Measurements from ENCODE around the gene TPSD1.
"Not testable (repeated sequence)": the region's sequence is repeated elsewhere in the genome, so short reads cannot be mapped to it uniquely, and the experiment has no call there.

Gene TPSD1

DNA sequence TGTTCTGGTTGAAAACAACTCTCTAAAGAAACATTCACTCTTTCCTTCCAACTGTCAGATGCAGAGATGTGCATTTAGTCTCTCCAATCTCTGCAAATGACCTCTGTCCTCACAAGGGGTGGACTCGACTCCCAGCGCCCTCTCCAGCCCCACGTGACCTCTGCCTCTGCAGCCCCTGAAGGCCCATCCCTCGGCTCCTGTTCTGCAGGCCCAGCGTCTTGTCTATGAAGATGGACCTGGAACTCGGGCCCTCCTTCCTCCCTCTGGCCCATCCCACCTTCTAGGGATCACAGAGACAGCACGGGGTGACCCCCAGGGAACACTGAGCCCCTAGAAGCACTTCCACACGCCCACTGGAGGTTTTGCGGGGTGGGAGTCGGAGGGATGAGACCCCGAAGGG is 12.5 kb upstream of the TPSD1 start:
- H2BK15ac ChIP-seq (ENCODE audit: low read depth, poor library complexity, severe bottlenecking); H2AFZ ChIP-seq (ENCODE audit: low read depth, low read length); H3K36me3 ChIP-seq (ENCODE audit: control insufficient read depth in 1 of 2, insufficient read depth in 2 of 2, low read depth in 1 of 2, low read length in 2 of 2); H3K14ac ChIP-seq (ENCODE audit: low read length in 2 of 2); H3K9me3 ChIP-seq (ENCODE audit: control insufficient read depth, low read length); H3K4me2 ChIP-seq (ENCODE audit: low read length, poor library complexity, severe bottlenecking); H3K9ac ChIP-seq (ENCODE audit: low read length); DNase-seq; H3K4me3 ChIP-seq (ENCODE audit: insufficient read depth in 1 of 2, low read depth in 1 of 2, low read length in 2 of 2); H2BK12ac ChIP-seq (ENCODE audit: low read length in 2 of 2); H3K4me1 ChIP-seq (ENCODE audit: control insufficient read depth, insufficient read depth, low read depth, low read length); H2BK5ac ChIP-seq (ENCODE audit: low read depth, low read length, poor library complexity, severe bottlenecking); H3K79me1 ChIP-seq (replicated peaks; ENCODE audit: low read length, poor library complexity, severe bottlenecking); H4K91ac ChIP-seq (ENCODE audit: low read length); H3K27ac ChIP-seq (ENCODE audit: low read length, poor library complexity, severe bottlenecking); H4K8ac ChIP-seq (ENCODE audit: low read length); H2BK120ac ChIP-seq (ENCODE audit: low read depth, low read length); H2AK5ac ChIP-seq (ENCODE audit: low read length, severe bottlenecking); H3K4ac ChIP-seq (ENCODE audit: low read depth in 1 of 2, low read length in 2 of 2); H3K23ac ChIP-seq (ENCODE audit: low read length in 2 of 2); H3K18ac ChIP-seq (ENCODE audit: low read depth in 1 of 2, low read length in 2 of 2): not testable (repeated sequence)
- 55% methylated on average over 4 of the region's 11 CpGs for WGBS
- H3K27me3 ChIP-seq (ENCODE audit: control insufficient read depth in 1 of 2, insufficient read depth in 1 of 2, low read length in 2 of 2) = peaks cover 9 to 39% of the 10 kb centered on the region in 2 experiments

DNA sequence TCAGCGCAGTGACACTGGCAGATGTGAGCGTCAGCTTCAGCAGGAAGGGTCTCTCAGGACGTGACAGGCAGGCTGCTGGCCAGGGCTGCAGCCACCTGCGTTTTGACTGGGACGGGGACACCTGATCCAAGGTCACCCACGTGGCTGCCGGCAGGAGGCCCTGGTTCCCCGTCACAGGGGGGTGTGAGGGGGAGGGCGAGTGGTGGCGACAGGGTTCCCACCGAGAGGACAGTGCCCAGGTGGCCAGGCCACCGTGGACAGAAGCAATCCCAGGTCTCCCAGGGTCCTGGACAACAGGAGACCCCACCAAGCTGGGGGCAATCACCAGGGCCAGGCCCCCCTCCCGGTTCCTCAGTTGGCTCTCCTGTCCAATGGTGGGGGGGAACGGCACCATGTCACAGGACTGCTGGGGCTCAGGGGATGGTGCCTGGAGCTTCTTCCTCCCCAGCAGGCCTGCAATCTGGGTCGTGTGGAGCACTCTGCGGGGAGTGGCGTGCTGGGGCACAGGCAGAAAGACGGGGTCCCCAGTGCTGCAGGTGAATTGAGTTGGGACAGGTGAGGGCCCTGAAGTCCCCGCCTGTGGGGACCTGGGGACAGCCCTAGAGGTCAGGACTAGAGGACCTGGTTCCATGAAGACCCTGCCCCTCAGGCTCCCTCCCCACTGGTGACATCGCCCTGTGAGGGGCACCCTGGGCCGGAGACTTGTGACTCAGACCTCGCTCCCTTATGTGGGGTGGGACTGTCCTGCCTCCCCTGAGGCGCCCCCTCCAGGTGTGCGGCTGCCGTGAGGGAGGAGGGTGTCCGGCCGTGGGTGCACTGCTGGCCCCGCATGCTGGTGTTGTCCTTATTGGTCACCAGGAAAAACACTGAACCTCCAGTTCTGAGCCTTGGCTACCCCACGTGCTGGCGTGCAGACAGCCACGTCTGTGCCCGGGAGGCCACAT is 11.7 kb upstream of the TPSD1 start:
- H2AFZ ChIP-seq (ENCODE audit: low read depth, low read length); H3K9ac ChIP-seq (ENCODE audit: low read length); H3K36me3 ChIP-seq (ENCODE audit: control insufficient read depth in 1 of 2, insufficient read depth in 2 of 2, low read depth in 1 of 2, low read length in 2 of 2); H3K4me1 ChIP-seq (ENCODE audit: control insufficient read depth, insufficient read depth, low read depth, low read length); H3K23ac ChIP-seq (ENCODE audit: low read length in 2 of 2); H3K4ac ChIP-seq (ENCODE audit: low read depth in 1 of 2, low read length in 2 of 2); H2BK5ac ChIP-seq (ENCODE audit: low read depth, low read length, poor library complexity, severe bottlenecking); H2AK5ac ChIP-seq (ENCODE audit: low read length, severe bottlenecking); H3K79me1 ChIP-seq (replicated peaks; ENCODE audit: low read length, poor library complexity, severe bottlenecking); H2BK120ac ChIP-seq (ENCODE audit: low read depth, low read length); H4K91ac ChIP-seq (ENCODE audit: low read length); H3K9me3 ChIP-seq (ENCODE audit: control insufficient read depth, low read length); DNase-seq; H3K18ac ChIP-seq (ENCODE audit: low read depth in 1 of 2, low read length in 2 of 2); H2BK12ac ChIP-seq (ENCODE audit: low read length in 2 of 2); H3K4me2 ChIP-seq (ENCODE audit: low read length, poor library complexity, severe bottlenecking); H3K27ac ChIP-seq (ENCODE audit: low read length, poor library complexity, severe bottlenecking); H2BK15ac ChIP-seq (ENCODE audit: low read depth, poor library complexity, severe bottlenecking); H3K4me3 ChIP-seq (ENCODE audit: insufficient read depth in 1 of 2, low read depth in 1 of 2, low read length in 2 of 2); H4K8ac ChIP-seq (ENCODE audit: low read length); H3K14ac ChIP-seq (ENCODE audit: low read length in 2 of 2): not testable (repeated sequence)
- H3K27me3 ChIP-seq (ENCODE audit: control insufficient read depth in 1 of 2, insufficient read depth in 1 of 2, low read length in 2 of 2) = peaks cover 9 to 34% of the 10 kb centered on the region in 2 experiments
- 75% methylated on average over 23 of the region's 32 CpGs for WGBS

DNA sequence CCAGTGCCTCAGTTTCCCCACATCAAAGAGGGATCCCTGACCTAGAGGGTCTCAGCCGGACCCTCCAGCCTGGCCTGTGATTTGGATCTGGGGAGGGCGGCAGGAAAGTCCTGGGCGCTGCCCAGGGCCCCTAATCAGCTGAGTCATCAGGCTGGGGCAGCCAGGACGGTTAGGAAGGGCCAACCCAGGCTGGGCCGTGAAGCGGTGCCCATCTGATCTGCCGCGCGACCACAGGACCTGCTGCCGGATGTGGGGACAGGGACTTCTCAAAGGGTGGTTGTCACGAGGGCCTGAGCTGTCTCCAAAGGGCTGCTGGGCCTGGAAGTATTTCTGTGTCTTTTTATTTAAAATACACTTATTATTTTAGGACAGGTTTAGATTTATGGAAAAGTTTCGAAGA is 11.0 kb upstream of the TPSD1 start:
- no peaks in the 10 kb centered on the region for H3K36me3 ChIP-seq (ENCODE audit: control insufficient read depth in 1 of 2, insufficient read depth in 2 of 2, low read depth in 1 of 2, low read length in 2 of 2)
- 86% methylated on average over 11 of the region's 12 CpGs for WGBS
- H2AFZ ChIP-seq (ENCODE audit: low read depth, low read length) = no peak overlapping the region
- no peak overlapping the region for H3K23ac ChIP-seq (ENCODE audit: low read length in 2 of 2)
- no peak overlapping the region for H2BK120ac ChIP-seq (ENCODE audit: low read depth, low read length)
- no peak overlapping the region for H3K14ac ChIP-seq (ENCODE audit: low read length in 2 of 2)
- H2AK5ac ChIP-seq (ENCODE audit: low read length, severe bottlenecking) = no peak overlapping the region
- no peak overlapping the region for H3K4ac ChIP-seq (ENCODE audit: low read depth in 1 of 2, low read length in 2 of 2)
- no peak overlapping the region for H3K4me3 ChIP-seq (ENCODE audit: insufficient read depth in 1 of 2, low read depth in 1 of 2, low read length in 2 of 2)
- no peak overlapping the region for H3K9ac ChIP-seq (ENCODE audit: low read length)
- no peak overlapping the region for H2BK12ac ChIP-seq (ENCODE audit: low read length in 2 of 2)
- H3K4me1 ChIP-seq (ENCODE audit: control insufficient read depth, insufficient read depth, low read depth, low read length) = peaks cover 4% of the 10 kb centered on the region
- no peak overlapping the region for H3K4me2 ChIP-seq (ENCODE audit: low read length, poor library complexity, severe bottlenecking)
- H3K79me1 ChIP-seq (replicated peaks; ENCODE audit: low read length, poor library complexity, severe bottlenecking) = no peaks in the 10 kb centered on the region
- no peak for DNase-seq
- no peak overlapping the region for H3K18ac ChIP-seq (ENCODE audit: low read depth in 1 of 2, low read length in 2 of 2)
- no peak overlapping the region for H4K8ac ChIP-seq (ENCODE audit: low read length)
- H3K27ac ChIP-seq (ENCODE audit: low read length, poor library complexity, severe bottlenecking) = no peak overlapping the region
- no peak overlapping the region for H4K91ac ChIP-seq (ENCODE audit: low read length)
- H3K9me3 ChIP-seq (ENCODE audit: control insufficient read depth, low read length) = no peaks in the 10 kb centered on the region
- H3K27me3 ChIP-seq (ENCODE audit: control insufficient read depth in 1 of 2, insufficient read depth in 1 of 2, low read length in 2 of 2) = peaks cover 9 to 34% of the 10 kb centered on the region in 2 experiments
- H2BK15ac ChIP-seq (ENCODE audit: low read depth, poor library complexity, severe bottlenecking) = peak overlapping the region; percentile 28
- no peak overlapping the region for H2BK5ac ChIP-seq (ENCODE audit: low read depth, low read length, poor library complexity, severe bottlenecking)

DNA sequence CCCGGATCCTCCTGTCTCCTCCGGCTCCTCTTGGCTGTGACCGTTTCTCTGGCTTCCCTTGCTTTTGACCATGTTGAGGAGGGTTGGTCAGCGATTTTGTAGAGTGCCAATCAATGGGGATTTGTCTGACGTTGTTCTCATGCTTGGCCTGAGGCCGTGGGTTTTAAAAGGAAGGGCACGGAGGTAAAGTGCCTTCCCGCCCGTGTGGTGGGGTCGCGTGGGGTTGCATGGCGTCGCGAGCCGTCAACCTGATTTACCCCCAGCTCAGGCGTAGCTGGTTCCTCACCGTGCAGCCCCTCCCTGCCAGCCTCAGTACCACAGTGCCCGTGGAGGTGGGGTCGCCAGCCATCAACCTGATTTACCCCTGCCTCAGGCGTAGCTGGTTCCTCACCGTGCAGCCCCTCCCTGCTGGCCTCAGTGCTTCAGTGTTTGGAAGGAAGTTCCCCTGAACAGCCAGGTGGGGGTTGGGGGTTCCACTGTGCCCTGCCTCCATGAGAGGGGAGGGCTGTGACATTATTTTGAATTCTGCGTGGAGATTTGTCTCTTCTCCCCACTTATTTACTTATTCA is 10.3 kb upstream of the TPSD1 start:
- Histone ChIP-seq H3K4me1 (ENCODE audit: control insufficient read depth, insufficient read depth, low read depth, low read length) (peaks cover 4% of the 10 kb centered on the region), H3K79me1 (replicated peaks; ENCODE audit: low read length, poor library complexity, severe bottlenecking) (no peaks in the 10 kb centered on the region), H2BK12ac (ENCODE audit: low read length in 2 of 2) (no peak overlapping the region), H3K36me3 (ENCODE audit: control insufficient read depth in 1 of 2, insufficient read depth in 2 of 2, low read depth in 1 of 2, low read length in 2 of 2) (no peaks in the 10 kb centered on the region), H3K27me3 (ENCODE audit: control insufficient read depth in 1 of 2, insufficient read depth in 1 of 2, low read length in 2 of 2) (peaks cover 9 to 34% of the 10 kb centered on the region in 2 experiments), H3K9ac (ENCODE audit: low read length) (no peak overlapping the region), H3K27ac (ENCODE audit: low read length, poor library complexity, severe bottlenecking) (no peak overlapping the region), H3K4ac (ENCODE audit: low read depth in 1 of 2, low read length in 2 of 2) (no peak overlapping the region), H3K14ac (ENCODE audit: low read length in 2 of 2) (no peak overlapping the region), H3K9me3 (ENCODE audit: control insufficient read depth, low read length) (no peaks in the 10 kb centered on the region), H3K4me3 (ENCODE audit: insufficient read depth in 1 of 2, low read depth in 1 of 2, low read length in 2 of 2) (no peak overlapping the region), H2AFZ (ENCODE audit: low read depth, low read length) (no peak overlapping the region), H2BK120ac (ENCODE audit: low read depth, low read length) (no peak overlapping the region), H2AK5ac (ENCODE audit: low read length, severe bottlenecking) (no peak overlapping the region), H4K8ac (ENCODE audit: low read length) (no peak overlapping the region), H4K91ac (ENCODE audit: low read length) (no peak overlapping the region), H2BK15ac (ENCODE audit: low read depth, poor library complexity, severe bottlenecking) (no peak overlapping the region), H2BK5ac (ENCODE audit: low read depth, low read length, poor library complexity, severe bottlenecking) (no peak overlapping the region), H3K18ac (ENCODE audit: low read depth in 1 of 2, low read length in 2 of 2) (no peak overlapping the region), H3K4me2 (ENCODE audit: low read length, poor library complexity, severe bottlenecking) (no peak overlapping the region), H3K23ac (ENCODE audit: low read length in 2 of 2) (no peak overlapping the region)
- DNase-seq = no peak
- WGBS = 82% methylated on average over 21 of the region's 22 CpGs

Data from mesenchymal stem cell (in vitro differentiated cells and primary cell).